H9 (cell line): ENCODE results near the gene SYTL1. TPM values are rescaled to one million over a fixed set of nuclear protein-coding genes. Genes with fewer than 3 reads are reported as not detected.
A peak's percentile ranks its signal among the peaks of the same experiment; 100 is the strongest.

Source experiments
- DNase-seq: peaks from one replicate; pipeline ENCODE4 v3.0.0-alpha.2; 2017
- H2AFZ ChIP-seq: one replicate; pipeline ENCODE4 v1.6.1; 2013; ENCODE audit warnings: mild to moderate bottlenecking, low read length, control low read depth, moderate library complexity
- H2AK5ac ChIP-seq: 2 replicates; pipeline ENCODE4 v1.6.1; 2013; ENCODE audit warnings: low read length, control low read depth, mixed read lengths; ENCODE audit not compliant: insufficient read length
- H2BK120ac ChIP-seq: one replicate; pipeline ENCODE4 v1.6.1; 2013; ENCODE audit warnings: low read depth, mild to moderate bottlenecking, low read length, control low read depth, inconsistent platforms; ENCODE audit not compliant: poor library complexity, severe bottlenecking
- H2BK12ac ChIP-seq: 2 replicates; pipeline ENCODE4 v1.6.1; 2013; ENCODE audit warnings: low read length, control low read depth, mixed read lengths, low read depth; ENCODE audit not compliant: insufficient read length
- H2BK15ac ChIP-seq: 2 replicates; pipeline ENCODE4 v1.6.1; 2013; ENCODE audit warnings: low read depth, low read length, control low read depth
- H2BK20ac ChIP-seq: one replicate; pipeline ENCODE4 v1.6.1; 2013; ENCODE audit warnings: low read depth, mild to moderate bottlenecking, low read length, control low read depth, inconsistent platforms; ENCODE audit not compliant: poor library complexity, severe bottlenecking
- H2BK5ac ChIP-seq: 2 replicates; pipeline ENCODE4 v1.6.1; 2013; ENCODE audit warnings: low read length, control low read depth, mixed read lengths; ENCODE audit not compliant: insufficient read length
- H3K14ac ChIP-seq: 2 replicates; pipeline ENCODE4 v1.6.1; 2013; ENCODE audit warnings: low read length, control low read depth; ENCODE audit not compliant: insufficient read depth
- H3K18ac ChIP-seq: 2 replicates; pipeline ENCODE4 v1.6.1; 2013; ENCODE audit warnings: low read depth, mild to moderate bottlenecking, mixed read lengths, low read length, control low read depth; ENCODE audit not compliant: insufficient read length
- H3K23ac ChIP-seq: 2 replicates; pipeline ENCODE4 v1.6.1; 2013; ENCODE audit warnings: low read length, control low read depth, mixed read lengths, low read depth; ENCODE audit not compliant: insufficient read length
- H3K23me2 ChIP-seq: 2 replicates; pipeline ENCODE4 v1.6.1; 2013; ENCODE audit warnings: low read depth, mild to moderate bottlenecking, mixed read lengths, low read length, control low read depth; ENCODE audit not compliant: insufficient read length, poor library complexity, severe bottlenecking
- H3K27ac ChIP-seq: 2 replicates; pipeline ENCODE4 v1.5.1; 2013; ENCODE audit warnings: low read length, control low read depth, mixed read lengths, low read depth; ENCODE audit not compliant: insufficient read length
- H3K27me3 ChIP-seq: 2 replicates; pipeline ENCODE4 v1.6.1; 2013; ENCODE audit warnings: low read length, control low read depth, inconsistent platforms; ENCODE audit not compliant: insufficient read depth
- H3K4ac ChIP-seq: 2 replicates; pipeline ENCODE4 v1.6.1; 2013; ENCODE audit warnings: low read depth, mild to moderate bottlenecking, control low read depth, inconsistent platforms, low read length, moderate library complexity
- H3K4me1 ChIP-seq: 2 replicates; pipeline ENCODE4 v1.6.1; 2013; ENCODE audit warnings: low read length, control low read depth, inconsistent platforms; ENCODE audit not compliant: insufficient read depth
- H3K4me2 ChIP-seq: 2 replicates; pipeline ENCODE4 v1.6.1; 2013; ENCODE audit warnings: low read length, control low read depth, mixed read lengths; ENCODE audit not compliant: insufficient read length, insufficient read depth
- H3K56ac ChIP-seq: 2 replicates; pipeline ENCODE4 v1.6.1; 2013; ENCODE audit warnings: low read depth, mild to moderate bottlenecking, mixed read lengths, low read length, control low read depth; ENCODE audit not compliant: insufficient read length
- H3K79me1 ChIP-seq: 2 replicates; pipeline ENCODE4 v1.6.1; 2013; ENCODE audit warnings: low read depth, mild to moderate bottlenecking, moderate library complexity, low read length, control low read depth, inconsistent platforms; ENCODE audit not compliant: insufficient read depth, poor library complexity, severe bottlenecking
- H3K79me2 ChIP-seq: 2 replicates; pipeline ENCODE4 v1.6.1; 2013; ENCODE audit warnings: low read length, control low read depth, inconsistent platforms; ENCODE audit not compliant: insufficient read depth
- H3K9ac ChIP-seq: 2 replicates; pipeline ENCODE4 v1.6.1; 2013; ENCODE audit warnings: low read length, control low read depth, mixed read lengths; ENCODE audit not compliant: insufficient read length; ENCODE audit errors: extremely low read depth
- H3K9me3 ChIP-seq: one replicate; pipeline ENCODE4 v1.6.1; 2013; ENCODE audit warnings: low read depth, low read length, inconsistent platforms; ENCODE audit not compliant: control insufficient read depth
- H3T11ph ChIP-seq: one replicate; pipeline ENCODE4 v1.6.1; 2013; ENCODE audit warnings: mild to moderate bottlenecking, low read length, control low read depth, inconsistent platforms
- H4K20me1 ChIP-seq: one replicate; pipeline ENCODE4 v1.6.1; 2013; ENCODE audit not compliant: control insufficient read depth, insufficient read length, insufficient read depth
- H4K5ac ChIP-seq: 2 replicates; pipeline ENCODE4 v1.6.1; 2013; ENCODE audit warnings: low read depth, mild to moderate bottlenecking, mixed read lengths, low read length, control low read depth; ENCODE audit not compliant: insufficient read length
- H4K8ac ChIP-seq: replicated peaks from 2 replicates; pipeline ENCODE4 v1.6.1; 2013; ENCODE audit warnings: low read length, control low read depth, mixed read lengths, low read depth; ENCODE audit not compliant: insufficient read length
- H4K91ac ChIP-seq: 2 replicates; pipeline ENCODE4 v1.6.1; 2013; ENCODE audit warnings: low read depth, mild to moderate bottlenecking, moderate library complexity, mixed read lengths, low read length, control low read depth; ENCODE audit not compliant: insufficient read length
- H3K27ac Mint-ChIP-seq, 3 experiments: 2 replicates in 2 of 3; 3 replicates in 1 of 3; pipeline ENCODE4 v1.8.0; 2020 to 2021; ENCODE audit warnings: mixed read lengths in 3 of 3, mild to moderate bottlenecking in 1 of 3, moderate library complexity in 1 of 3
- H3K27me3 Mint-ChIP-seq: 2 replicates; pipeline ENCODE4 v1.8.0; 2021; ENCODE audit warnings: low read depth, mild to moderate bottlenecking, moderate library complexity, mixed read lengths
- H3K36me3 Mint-ChIP-seq, 3 experiments: 2 replicates in 2 of 3; 3 replicates in 1 of 3; pipeline ENCODE4 v1.8.0; 2020 to 2021; ENCODE audit warnings: low read depth in 3 of 3, mixed read lengths in 3 of 3; ENCODE audit not compliant: insufficient read depth in 1 of 3
- H3K4me1 Mint-ChIP-seq, 2 experiments: 2 replicates each; pipeline ENCODE4 v1.8.0; 2020; ENCODE audit warnings: mixed read lengths in 2 of 2
- H3K4me3 Mint-ChIP-seq, 2 experiments: 2 replicates in 1 of 2; 3 replicates in 1 of 2; pipeline ENCODE4 v1.8.0; 2020 to 2021; ENCODE audit warnings: mild to moderate bottlenecking in 2 of 2, mixed read lengths in 2 of 2, moderate library complexity in 1 of 2
- H3K9me3 Mint-ChIP-seq, 2 experiments: 2 replicates in 1 of 2; 3 replicates in 1 of 2; pipeline ENCODE4 v1.8.0; 2020; ENCODE audit warnings: mild to moderate bottlenecking in 2 of 2, mixed read lengths in 2 of 2, moderate library complexity in 1 of 2
- whole genome bisulfite sequencing: extraction: QIAGEN DNeasy Blood & Tissue Kit; methylation state at CpG from one replicate; pipeline ENCODE4 v1.1.7; 2013; ENCODE audit warnings: missing lambda C conversion rate, low lambda C conversion rate, mixed read lengths; ENCODE audit not compliant: insufficient read length; ENCODE audit errors: extremely low coverage; 5-methylcytosine and 5-hydroxymethylcytosine counted together
- total RNA-seq: library from RNA; stranded (reverse); gene quantifications from 2 replicates; pipeline ENCODE4 v1.2.1, GENCODE V29; 2021
- TF ChIP-seq, protein P1 (sequence below): fragments of 200-600 bp; sonication (generic); conservative IDR thresholded peaks from 3 replicates; pipeline ENCODE4 v1.8.0; 2021; ENCODE audit warnings: antibody characterized with exemption, mild to moderate bottlenecking

SYTL1 gene
- total RNA-seq, 1 experiment from 2014 or later = 12.0 TPM

DNA sequence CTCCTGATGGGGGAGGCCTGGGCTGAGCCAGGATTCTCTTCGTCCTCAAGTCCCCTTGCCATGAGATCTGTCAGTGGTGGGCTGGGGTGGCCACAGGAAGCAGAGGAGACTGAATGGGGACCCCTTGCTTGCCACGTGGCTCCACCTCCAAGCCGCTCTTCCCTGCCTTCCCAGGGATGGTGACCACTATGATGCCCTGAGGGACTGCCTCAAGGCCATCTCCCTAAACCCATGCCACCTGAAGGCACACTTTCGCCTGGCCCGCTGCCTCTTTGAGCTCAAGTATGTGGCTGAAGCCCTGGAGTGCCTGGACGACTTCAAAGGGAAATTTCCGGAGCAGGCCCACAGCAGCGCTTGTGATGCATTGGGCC is 40.8 kb upstream of the SYTL1 start:
- no peak for DNase-seq

More for the DNA sequence above, 40.8 kb upstream of the SYTL1 start:
- H3K9me3 ChIP-seq = no peaks in the 10 kb centered on the region
- Mint-ChIP-seq H3K36me3 (peaks cover 4 to 12% (median 5%) of the 10 kb centered on the region in 3 experiments; a peak in 4 of 7 replicates), H3K27ac (peak overlapping the region in 1 of 3 experiments; percentile 51; a peak in 2 of 7 replicates), H3K4me3 (0 out of 5 replicates have a peak overlapping the region, but pooled peaks of 1 of the 2 experiments have one; percentile 10), H3K9me3 (no peaks in the 10 kb centered on the region), H3K4me1 (peaks cover 29 to 43% of the 10 kb centered on the region in 2 experiments), H3K27me3 (no peaks in the 10 kb centered on the region)
- no peak overlapping the region for H2AFZ ChIP-seq
- H3K27ac ChIP-seq = no peak overlapping the region
- H3K4me1 ChIP-seq = peaks cover 9% of the 10 kb centered on the region; the same call in 1 of the 2 replicates
- no peak overlapping the region for H3T11ph ChIP-seq
- H3K9ac ChIP-seq = no peak overlapping the region
- H4K8ac ChIP-seq = no peak overlapping the region
- H2BK20ac ChIP-seq = no peak overlapping the region
- TF ChIP-seq, protein P1, sequence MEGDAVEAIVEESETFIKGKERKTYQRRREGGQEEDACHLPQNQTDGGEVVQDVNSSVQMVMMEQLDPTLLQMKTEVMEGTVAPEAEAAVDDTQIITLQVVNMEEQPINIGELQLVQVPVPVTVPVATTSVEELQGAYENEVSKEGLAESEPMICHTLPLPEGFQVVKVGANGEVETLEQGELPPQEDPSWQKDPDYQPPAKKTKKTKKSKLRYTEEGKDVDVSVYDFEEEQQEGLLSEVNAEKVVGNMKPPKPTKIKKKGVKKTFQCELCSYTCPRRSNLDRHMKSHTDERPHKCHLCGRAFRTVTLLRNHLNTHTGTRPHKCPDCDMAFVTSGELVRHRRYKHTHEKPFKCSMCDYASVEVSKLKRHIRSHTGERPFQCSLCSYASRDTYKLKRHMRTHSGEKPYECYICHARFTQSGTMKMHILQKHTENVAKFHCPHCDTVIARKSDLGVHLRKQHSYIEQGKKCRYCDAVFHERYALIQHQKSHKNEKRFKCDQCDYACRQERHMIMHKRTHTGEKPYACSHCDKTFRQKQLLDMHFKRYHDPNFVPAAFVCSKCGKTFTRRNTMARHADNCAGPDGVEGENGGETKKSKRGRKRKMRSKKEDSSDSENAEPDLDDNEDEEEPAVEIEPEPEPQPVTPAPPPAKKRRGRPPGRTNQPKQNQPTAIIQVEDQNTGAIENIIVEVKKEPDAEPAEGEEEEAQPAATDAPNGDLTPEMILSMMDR = no peak; the same call in 2 of the 3 replicates
- no peak overlapping the region for H2BK15ac ChIP-seq
- H4K20me1 ChIP-seq = peaks cover 2% of the 10 kb centered on the region
- H3K79me1 ChIP-seq = no peaks in the 10 kb centered on the region
- no peaks in the 10 kb centered on the region for H3K27me3 ChIP-seq
- H3K14ac ChIP-seq = no peak overlapping the region; the same call in 1 of the 2 replicates
- no peak overlapping the region for H2BK120ac ChIP-seq
- no peak overlapping the region for H3K56ac ChIP-seq
- no peak overlapping the region for H2BK5ac ChIP-seq
- H2AK5ac ChIP-seq = no peak overlapping the region
- H3K4ac ChIP-seq = no peak overlapping the region
- H2BK12ac ChIP-seq = no peak overlapping the region
- H3K18ac ChIP-seq = no peak overlapping the region
- no peak overlapping the region for H3K4me2 ChIP-seq
- H4K5ac ChIP-seq = no peak overlapping the region
- H3K23me2 ChIP-seq = no peaks in the 10 kb centered on the region
- H3K79me2 ChIP-seq = no peaks in the 10 kb centered on the region
- no peak overlapping the region for H3K23ac ChIP-seq
- no CpG with 5 or more reads among the region's 8 CpGs for WGBS
- no peak overlapping the region for H4K91ac ChIP-seq
